Lung (tissue), 12 donors: ENCODE data around the gene PMEPA1. TPM values are rescaled to one million over a fixed set of nuclear protein-coding genes. Genes with fewer than 3 reads are reported as not detected.

Experiments used
- ATAC-seq: fragments of 200-7000 bp; cut with Tn5 transposase; one replicate; pipeline ENCODE4 v1.9.1; 2020; ENCODE audit warnings: moderate number of reproducible peaks; ENCODE audit not compliant: insufficient read depth, low FRiP score
- DNase-seq, 3 donors: peaks; one replicate each; pipeline ENCODE4 v3.0.0-alpha.2; 2013 to 2017
- H3K27ac ChIP-seq, 2 donors: one replicate each; pipeline ENCODE4 v1.5.1; 2013; ENCODE audit warnings: mild to moderate bottlenecking in 2 of 2, moderate library complexity in 2 of 2, control low read depth in 1 of 2, inconsistent platforms in 1 of 2, low read depth in 1 of 2, low read length in 1 of 2
- H3K27me3 ChIP-seq, 3 donors: one replicate each; pipeline ENCODE4 v1.5.1; 2013; ENCODE audit warnings: low read length in 2 of 3; ENCODE audit not compliant: control insufficient read depth in 3 of 3, insufficient read depth in 3 of 3
- H3K36me3 ChIP-seq, 4 donors: one replicate each; pipeline ENCODE4 v1.5.1; 2013; ENCODE audit warnings: low read length in 4 of 4, mild to moderate bottlenecking in 1 of 4, moderate library complexity in 1 of 4; ENCODE audit not compliant: control insufficient read depth in 4 of 4, insufficient read depth in 4 of 4
- H3K4me1 ChIP-seq, 5 donors: one replicate each; pipeline ENCODE4 v1.5.1; 2013; ENCODE audit warnings: low read length in 5 of 5, mild to moderate bottlenecking in 2 of 5, moderate library complexity in 1 of 5; ENCODE audit not compliant: control insufficient read depth in 5 of 5, insufficient read depth in 5 of 5
- H3K4me3 ChIP-seq: one replicate; pipeline ENCODE4 v1.5.1; 2013; ENCODE audit warnings: mild to moderate bottlenecking, control low read depth, moderate library complexity
- H3K9ac ChIP-seq, 2 donors: one replicate each; pipeline ENCODE4 v1.5.1; 2013; ENCODE audit warnings: low read length in 2 of 2, control low read depth in 1 of 2; ENCODE audit not compliant: insufficient read depth in 1 of 2
- H3K9me3 ChIP-seq, 4 donors: one replicate each; pipeline ENCODE4 v1.5.1; 2013; ENCODE audit warnings: low read length in 3 of 4, mild to moderate bottlenecking in 1 of 4, moderate library complexity in 1 of 4; ENCODE audit not compliant: control insufficient read depth in 4 of 4, insufficient read depth in 3 of 4
- WGBS, 2 donors: extraction: QIAGEN DNeasy Blood & Tissue Kit; methylation state at CpG; one replicate each; pipeline ENCODE4 v1.1.7; 2013; 5-methylcytosine and 5-hydroxymethylcytosine counted together
- polyA plus RNA-seq, 2 donors: library from polyadenylated mRNA; stranded (reverse); fragments of 200-250 nt; gene quantifications; one replicate each; pipeline ENCODE4 v1.2.1, GENCODE V29; 2013
- total RNA-seq, 2 donors: library from RNA; depleted of rRNA in 1 of 2; stranded (reverse); fragments of >200 nt in 1 of 2; gene quantifications; one replicate each; pipeline ENCODE4 v1.2.1, GENCODE V29; 2014 to 2021
- TF ChIP-seq, protein P1 (sequence below): IDR thresholded peaks from 2 replicates; pipeline ENCODE4 v1.5.1; 2012; ENCODE audit warnings: mild to moderate bottlenecking; ENCODE audit errors: control extremely low read depth, extremely low read depth
- donor health status: control.
- donor health status: control.
- donor health status: Bipolar disorder and iron deficiency.
- donor health status: healthy.
- donor health status: DM: yes; HTN: yes; CAD: no.

Gene PMEPA1
- total and polyA plus RNA-seq, 4 donors: 10.0 to 44.0 (median 23.9) TPM

DNA sequence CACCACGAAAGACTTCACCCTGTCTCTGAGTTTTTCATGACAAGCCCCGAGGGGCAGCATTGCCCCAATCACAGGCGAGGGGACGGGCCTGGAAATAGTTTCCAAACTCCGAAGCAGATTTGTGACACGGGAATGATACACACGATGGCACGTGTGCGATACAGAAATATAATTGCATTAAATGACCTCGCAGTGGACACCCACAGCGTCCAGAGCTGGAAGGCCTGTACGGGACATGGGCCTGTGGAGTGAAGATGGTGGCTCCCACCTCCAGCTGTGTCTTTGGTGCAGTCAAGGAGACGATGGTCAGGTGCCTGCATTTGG lies 43.0 kb downstream of the PMEPA1 start:
- Histone ChIP-seq H3K36me3 (peaks cover 0 to 2% (median 0%) of the 10 kb centered on the region in 4 donors), H3K4me1 (peaks cover 0 to 24% (median 12%) of the 10 kb centered on the region in 5 donors), H3K27ac (no peak overlapping the region), H3K27me3 (no peaks in the 10 kb centered on the region), H3K9ac (no peak overlapping the region), H3K4me3 (no peak overlapping the region), H3K9me3 (no peaks in the 10 kb centered on the region)
- no peak for DNase-seq
- 88 to 90% methylated on average over 13 of the region's 13 CpGs for WGBS, 2 donors
- no peak for ATAC-seq
- TF ChIP-seq, protein P1, sequence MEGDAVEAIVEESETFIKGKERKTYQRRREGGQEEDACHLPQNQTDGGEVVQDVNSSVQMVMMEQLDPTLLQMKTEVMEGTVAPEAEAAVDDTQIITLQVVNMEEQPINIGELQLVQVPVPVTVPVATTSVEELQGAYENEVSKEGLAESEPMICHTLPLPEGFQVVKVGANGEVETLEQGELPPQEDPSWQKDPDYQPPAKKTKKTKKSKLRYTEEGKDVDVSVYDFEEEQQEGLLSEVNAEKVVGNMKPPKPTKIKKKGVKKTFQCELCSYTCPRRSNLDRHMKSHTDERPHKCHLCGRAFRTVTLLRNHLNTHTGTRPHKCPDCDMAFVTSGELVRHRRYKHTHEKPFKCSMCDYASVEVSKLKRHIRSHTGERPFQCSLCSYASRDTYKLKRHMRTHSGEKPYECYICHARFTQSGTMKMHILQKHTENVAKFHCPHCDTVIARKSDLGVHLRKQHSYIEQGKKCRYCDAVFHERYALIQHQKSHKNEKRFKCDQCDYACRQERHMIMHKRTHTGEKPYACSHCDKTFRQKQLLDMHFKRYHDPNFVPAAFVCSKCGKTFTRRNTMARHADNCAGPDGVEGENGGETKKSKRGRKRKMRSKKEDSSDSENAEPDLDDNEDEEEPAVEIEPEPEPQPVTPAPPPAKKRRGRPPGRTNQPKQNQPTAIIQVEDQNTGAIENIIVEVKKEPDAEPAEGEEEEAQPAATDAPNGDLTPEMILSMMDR: no peak

- TF ChIP-seq, protein P1: no peak
- DNase-seq (no peak), ATAC-seq (no peak)
- Histone ChIP-seq H3K27me3 (no peaks in the 10 kb centered on the region), H3K27ac (no peak overlapping the region), H3K4me1 (peaks cover 0 to 23% (median 10%) of the 10 kb centered on the region in 5 donors), H3K4me3 (no peak overlapping the region), H3K9ac (no peak overlapping the region), H3K36me3 (peaks cover 0 to 2% (median 0%) of the 10 kb centered on the region in 4 donors), H3K9me3 (no peaks in the 10 kb centered on the region)
- WGBS, 2 donors: 87 to 88% methylated on average over 21 of the region's 21 CpGs
These were observed 43.5 kb downstream of the PMEPA1 start for GRCh38 chr20:57666106-57666833.

GRCh38 chr20:57665589-57665971 lies 44.2 kb downstream of the PMEPA1 start:
- TF ChIP-seq, protein P1: no peak

More at GRCh38 chr20:57665589-57665971, 44.2 kb downstream of the PMEPA1 start:
- Histone ChIP-seq H3K36me3 (peaks cover 0 to 2% (median 0%) of the 10 kb centered on the region in 4 donors), H3K4me3 (no peak overlapping the region), H3K27ac (no peak overlapping the region), H3K9ac (no peak overlapping the region), H3K27me3 (no peaks in the 10 kb centered on the region), H3K9me3 (no peaks in the 10 kb centered on the region), H3K4me1 (peaks cover 0 to 28% (median 10%) of the 10 kb centered on the region in 5 donors)
- DNase-seq: no peak
- whole genome bisulfite sequencing, 2 donors: 93 to 95% methylated on average over 8 of the region's 8 CpGs
- no peak for ATAC-seq
